PFSK-1 (cell line): ENCODE measurements around the gene SLC6A9. TPM values are rescaled to one million over a fixed set of nuclear protein-coding genes. Genes with fewer than 3 reads are reported as not detected.

Source experiments
- FOXP2 ChIP-seq: optimal IDR thresholded peaks from 2 replicates; pipeline ENCODE3; 2011; ENCODE audit warnings: borderline replicate concordance, control low read depth, inconsistent platforms; ENCODE audit not compliant: insufficient read depth; ENCODE audit errors: extremely low read length, extremely low read depth
- POLR2AphosphoS5 ChIP-seq: IDR thresholded peaks from 2 replicates; pipeline ENCODE4 v1.6.1; 2012; ENCODE audit warnings: low read depth, mild to moderate bottlenecking, control low read depth, low read length, moderate library complexity
- REST ChIP-seq, 2 experiments: IDR thresholded peaks; 2 replicates each; pipeline versions ENCODE4 v1.6.1 to v1.8.0; 2011 to 2012; ENCODE audit warnings: low read depth in 2 of 2, low read length in 2 of 2, control low read depth in 1 of 2, inconsistent platforms in 1 of 2, mild to moderate bottlenecking in 1 of 2, moderate library complexity in 1 of 2; ENCODE audit not compliant: insufficient read depth in 1 of 2
- SIN3A ChIP-seq: IDR thresholded peaks from 2 replicates; pipeline ENCODE4 v1.6.1; 2012; ENCODE audit warnings: mild to moderate bottlenecking, low read length, moderate library complexity, borderline replicate concordance; ENCODE audit not compliant: insufficient read depth
- TAF1 ChIP-seq: IDR thresholded peaks from 2 replicates; pipeline ENCODE4 v1.6.1; 2012; ENCODE audit warnings: low read length, control low read depth, borderline replicate concordance; ENCODE audit not compliant: insufficient read depth
- polyA plus RNA-seq: library from polyadenylated mRNA; unstranded; fragments of >200 nt; gene quantifications from one replicate; pipeline ENCODE4 v1.2.1, GENCODE V29; 2012; ENCODE audit warnings: low read depth, missing spikeins; ENCODE audit not compliant: insufficient read length

Gene SLC6A9
- polyA plus RNA-seq: 69.6 TPM

GRCh38 chr1:44031252-44032169 is at the start of gene SLC6A9:
Gene SLC6A9, minus strand, starts transcription at chr1:44031462. Its CDS starts 7,185 bp downstream, at chr1:44024277.
- TF ChIP-seq FOXP2: no peak
- TF ChIP-seq TAF1: no peak
- no peak for TF ChIP-seq POLR2AphosphoS5
- no peak for TF ChIP-seq REST (IDR thresholded peaks at IDR 0.05; ENCODE audit: insufficient read depth in 1 of 2, low read depth in 2 of 2, low read length in 2 of 2)
- TF ChIP-seq SIN3A: no peak

GRCh38 chr1:44079566-44079965 is 48.3 kb upstream of the SLC6A9 start:
- TF ChIP-seq TAF1: no peak
- no peak for TF ChIP-seq SIN3A
- no peak for TF ChIP-seq POLR2AphosphoS5
- TF ChIP-seq REST (IDR thresholded peaks at IDR 0.05; ENCODE audit: insufficient read depth in 1 of 2, low read depth in 2 of 2, low read length in 2 of 2): no peak
- no peak for TF ChIP-seq FOXP2

- TF ChIP-seq TAF1 (no peak), REST (IDR thresholded peaks at IDR 0.05; ENCODE audit: insufficient read depth in 1 of 2, low read depth in 2 of 2, low read length in 2 of 2) (no peak), SIN3A (no peak), FOXP2 (no peak), POLR2AphosphoS5 (no peak)
Measured at GRCh38 chr1:44078104-44078503, 46.8 kb upstream of the SLC6A9 start.

DNA sequence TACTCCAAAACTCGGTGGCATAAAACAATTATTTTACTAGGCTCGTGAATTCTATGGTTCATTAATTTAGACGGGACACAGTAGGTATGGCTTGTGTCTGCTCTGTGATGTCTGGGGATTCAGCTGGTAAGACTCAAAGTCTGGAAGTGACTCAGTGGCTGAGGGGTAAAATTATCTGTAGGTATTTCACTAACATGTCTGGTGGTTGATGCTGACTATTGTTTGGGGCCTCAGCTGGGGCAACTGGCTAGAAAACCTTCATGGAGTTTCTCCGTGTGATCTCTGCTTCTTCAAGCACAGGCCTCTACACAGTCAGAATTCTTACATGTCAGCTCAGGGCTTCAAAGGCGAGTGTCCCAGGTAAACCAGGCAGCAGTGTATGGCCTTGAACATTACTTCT is 46.2 kb upstream of the SLC6A9 start:
- no peak for TF ChIP-seq FOXP2
- TF ChIP-seq POLR2AphosphoS5: no peak
- TF ChIP-seq SIN3A: no peak

DNA sequence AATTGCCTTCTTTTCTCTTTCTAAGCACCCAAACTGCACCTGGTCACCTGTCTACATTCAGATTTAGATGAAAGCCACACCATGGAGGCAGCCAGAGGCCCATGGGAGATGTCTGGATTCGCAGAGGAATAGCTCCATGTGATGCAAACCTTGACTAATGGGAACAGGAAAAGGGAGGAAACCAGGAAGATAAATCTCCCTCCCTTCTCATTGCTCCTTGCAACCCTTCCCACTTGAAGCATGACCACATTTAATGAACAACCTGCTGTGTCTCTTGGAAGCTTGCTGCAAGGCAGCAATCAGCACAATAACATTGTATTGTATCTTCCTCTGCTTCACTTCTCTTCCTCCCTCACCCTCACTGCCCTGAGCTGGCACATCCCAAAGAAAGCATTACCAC is 44.8 kb upstream of the SLC6A9 start:
- no peak for TF ChIP-seq FOXP2
- no peak for TF ChIP-seq SIN3A
- no peak for TF ChIP-seq POLR2AphosphoS5
- no peak for TF ChIP-seq REST (IDR thresholded peaks at IDR 0.05; ENCODE audit: insufficient read depth in 1 of 2, low read depth in 2 of 2, low read length in 2 of 2)
- TF ChIP-seq TAF1: no peak
